Measurements from ENCODE around the gene MACC1. TPM values are rescaled to one million over a fixed set of nuclear protein-coding genes. Genes with fewer than 3 reads are reported as not detected.

The MACC1 gene
- total and polyA plus RNA-seq, 2 experiments from 2014 or later = 3.4 to 13.4 TPM

GRCh38 chr7:20228654-20229053 is 11.5 kb upstream of the MACC1 start:
- no peak for DNase-seq (ENCODE audit: low spot score)
- H3K27ac Mint-ChIP-seq = no peak overlapping the region
- no peak for ATAC-seq
- no peak for TF ChIP-seq CTCF (conservative IDR thresholded peaks at IDR 0.05; ENCODE audit: low read depth in 2 of 2)
- no peak for TF ChIP-seq EZH2 (IDR thresholded peaks at IDR 0.05; ENCODE audit: low read depth, unreplicated experiment)
- TF ChIP-seq NANOG (IDR thresholded peaks at IDR 0.05; ENCODE audit: borderline replicate concordance) = no peak
- no peak for TF ChIP-seq CREB1 (CRISPR knock-in tag; IDR thresholded peaks at IDR 0.05; ENCODE audit: low read depth)
- TF ChIP-seq ETS1 (IDR thresholded peaks at IDR 0.05) = no peak
- TF ChIP-seq ZNF331 (CRISPR knock-in tag; IDR thresholded peaks at IDR 0.05; ENCODE audit: low read depth) = no peak
- no peak for TF ChIP-seq POLR2AphosphoS5 (IDR thresholded peaks at IDR 0.05; ENCODE audit: low read depth)
- no peak for TF ChIP-seq STAT1 (IDR thresholded peaks at IDR 0.05; ENCODE audit: unreplicated experiment)
- no peak for TF ChIP-seq ZNF462 (CRISPR knock-in tag; IDR thresholded peaks at IDR 0.05)
- TF ChIP-seq EZH2phosphoT487 (IDR thresholded peaks at IDR 0.05; ENCODE audit: unreplicated experiment) = no peak
- no peak for TF ChIP-seq ZNF114 (CRISPR knock-in tag; IDR thresholded peaks at IDR 0.05)
- TF ChIP-seq REST (IDR thresholded peaks at IDR 0.05; ENCODE audit: unreplicated experiment) = no peak
- TF ChIP-seq JUNB (IDR thresholded peaks at IDR 0.05; ENCODE audit: unreplicated experiment) = no peak
- H3K9me3 Mint-ChIP-seq = no peaks in the 10 kb centered on the region
- H3K27me3 Mint-ChIP-seq (ENCODE audit: insufficient read depth, low read depth, poor library complexity) = no peaks in the 10 kb centered on the region
- no peak overlapping the region for H3K4me2 ChIP-seq
- H3K27ac ChIP-seq (ENCODE audit: low read depth) = no peak overlapping the region
- no peaks in the 10 kb centered on the region for H3K27me3 ChIP-seq (ENCODE audit: insufficient read depth)
- no peaks in the 10 kb centered on the region; the same call in 2 of the 3 replicates for H3K4me1 Mint-ChIP-seq
- H3K4me1 ChIP-seq (ENCODE audit: insufficient read depth) = no peaks in the 10 kb centered on the region
- no peaks in the 10 kb centered on the region for H4K20me1 ChIP-seq (replicated peaks; ENCODE audit: insufficient read depth)
- H3K79me2 ChIP-seq (replicated peaks; ENCODE audit: insufficient read depth) = no peaks in the 10 kb centered on the region
- H3K4me3 ChIP-seq = no peak overlapping the region
- H3K36me3 ChIP-seq (ENCODE audit: insufficient read depth) = no peaks in the 10 kb centered on the region
- no peaks in the 10 kb centered on the region for H3K9me2 ChIP-seq (ENCODE audit: insufficient read depth)
- H3F3A ChIP-seq (replicated peaks; ENCODE audit: low read depth) = no peaks in the 10 kb centered on the region
- no peak overlapping the region for H3K4me3 Mint-ChIP-seq
- H2AFZ ChIP-seq = no peak overlapping the region
- H3K36me3 Mint-ChIP-seq (ENCODE audit: low read depth) = no peaks in the 10 kb centered on the region

Measured in GM23338 (cell line).